Measurements from ENCODE around the gene EDNRB. TPM values are rescaled to one million over a fixed set of nuclear protein-coding genes. Genes with fewer than 3 reads are reported as not detected.

The EDNRB gene
- total RNA-seq, 4 donors from 2014 or later = 16.2 to 56.4 (median 51.9) TPM

- peaks cover 4 to 16% (median 10%) of the 10 kb centered on the region in 4 donors for H3K4me1 ChIP-seq
- no peaks in the 10 kb centered on the region for H3K27me3 ChIP-seq
- H3K27ac ChIP-seq (replicated peaks in 1 of 4) = peak overlapping the region; percentile 35 to 62 (median 44)
- peak in 1 of 2 donors; percentile 53 for TF ChIP-seq POLR2AphosphoS5 (IDR thresholded peaks at IDR 0.05)
- TF ChIP-seq, protein P1, sequence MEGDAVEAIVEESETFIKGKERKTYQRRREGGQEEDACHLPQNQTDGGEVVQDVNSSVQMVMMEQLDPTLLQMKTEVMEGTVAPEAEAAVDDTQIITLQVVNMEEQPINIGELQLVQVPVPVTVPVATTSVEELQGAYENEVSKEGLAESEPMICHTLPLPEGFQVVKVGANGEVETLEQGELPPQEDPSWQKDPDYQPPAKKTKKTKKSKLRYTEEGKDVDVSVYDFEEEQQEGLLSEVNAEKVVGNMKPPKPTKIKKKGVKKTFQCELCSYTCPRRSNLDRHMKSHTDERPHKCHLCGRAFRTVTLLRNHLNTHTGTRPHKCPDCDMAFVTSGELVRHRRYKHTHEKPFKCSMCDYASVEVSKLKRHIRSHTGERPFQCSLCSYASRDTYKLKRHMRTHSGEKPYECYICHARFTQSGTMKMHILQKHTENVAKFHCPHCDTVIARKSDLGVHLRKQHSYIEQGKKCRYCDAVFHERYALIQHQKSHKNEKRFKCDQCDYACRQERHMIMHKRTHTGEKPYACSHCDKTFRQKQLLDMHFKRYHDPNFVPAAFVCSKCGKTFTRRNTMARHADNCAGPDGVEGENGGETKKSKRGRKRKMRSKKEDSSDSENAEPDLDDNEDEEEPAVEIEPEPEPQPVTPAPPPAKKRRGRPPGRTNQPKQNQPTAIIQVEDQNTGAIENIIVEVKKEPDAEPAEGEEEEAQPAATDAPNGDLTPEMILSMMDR (IDR thresholded peaks at IDR 0.05) = no peak
- WGBS = 41% methylated on average over 4 of the region's 4 CpGs
- intact Hi-C loops (cut with DNase I) = no loop called here
- no peak overlapping the region for H3K4me3 ChIP-seq
- H3K36me3 ChIP-seq = peaks cover 0 to 26% (median 4%) of the 10 kb centered on the region in 4 donors
- DNase-seq (ENCODE audit: extremely low spot score) = no peak
- H3K9me3 ChIP-seq = peaks cover 0 to 6% (median 2%) of the 10 kb centered on the region in 4 donors
These were observed 20.5 kb downstream of the EDNRB start for GRCh38 chr13:77898097-77898496.

DNA sequence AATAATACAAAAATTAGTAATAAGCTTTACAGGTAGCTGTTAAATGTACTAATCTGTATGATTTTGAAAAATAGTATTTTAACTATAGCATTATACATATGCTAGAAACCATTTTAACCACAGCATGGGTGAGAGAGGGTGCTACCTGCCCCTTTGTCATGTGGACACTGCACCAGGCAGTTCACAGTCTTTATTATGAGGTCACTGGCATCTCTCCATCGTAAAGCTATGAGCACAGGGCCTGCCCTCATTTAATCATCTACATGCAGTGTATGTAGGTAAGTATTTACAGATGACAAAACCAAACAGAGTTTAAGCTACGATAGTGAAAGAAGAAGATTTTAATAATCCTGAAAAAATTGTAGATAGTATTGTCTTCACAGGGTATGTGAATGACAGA lies 21.7 kb downstream of the EDNRB start:
- Histone ChIP-seq H3K4me1 (peaks cover 4 to 16% (median 10%) of the 10 kb centered on the region in 4 donors), H3K4me3 (peak overlapping the region in 1 of 4 donors; percentile 10), H3K9me3 (no peaks in the 10 kb centered on the region), H3K27ac (replicated peaks in 1 of 4) (peak overlapping the region; percentile 35 to 62 (median 55)), H3K36me3 (peaks cover 0 to 14% (median 0%) of the 10 kb centered on the region in 4 donors), H3K27me3 (no peaks in the 10 kb centered on the region)
- TF ChIP-seq POLR2A (IDR thresholded peaks at IDR 0.05; ENCODE audit: low read depth) (no peak), POLR2AphosphoS5 (IDR thresholded peaks at IDR 0.05) (no peak), EP300 (IDR thresholded peaks at IDR 0.05) (no peak)
- TF ChIP-seq, protein P1 (IDR thresholded peaks at IDR 0.05) = no peak
- 69% methylated on average over 2 of the region's 2 CpGs for WGBS
- no peak for DNase-seq (ENCODE audit: extremely low spot score)
- intact Hi-C loops (cut with DNase I) = no loop called here

GRCh38 chr13:77896536-77896935 lies 22.1 kb downstream of the EDNRB start:
- no peaks in the 10 kb centered on the region for H3K9me3 ChIP-seq
- H3K36me3 ChIP-seq = peaks cover 0 to 14% (median 0%) of the 10 kb centered on the region in 4 donors
- intact Hi-C loops (cut with DNase I) = no loop called here
- peak overlapping the region; percentile 35 to 62 (median 55) for H3K27ac ChIP-seq (replicated peaks in 1 of 4)
- no peak for DNase-seq (ENCODE audit: extremely low spot score)
- H3K27me3 ChIP-seq = no peaks in the 10 kb centered on the region
- 65% methylated on average over 8 of the region's 8 CpGs for WGBS
- H3K4me3 ChIP-seq = peak overlapping the region in 1 of 4 donors; percentile 10
- peaks cover 4 to 16% (median 10%) of the 10 kb centered on the region in 4 donors for H3K4me1 ChIP-seq
- TF ChIP-seq POLR2AphosphoS5 (IDR thresholded peaks at IDR 0.05) = peak; percentile 61 to 74
- TF ChIP-seq, protein P1 (IDR thresholded peaks at IDR 0.05) = no peak
- TF ChIP-seq EP300 (IDR thresholded peaks at IDR 0.05) = peak; percentile 20

- TF ChIP-seq, protein P1 (IDR thresholded peaks at IDR 0.05) = no peak
- no peak for TF ChIP-seq EP300 (IDR thresholded peaks at IDR 0.05)
- TF ChIP-seq POLR2A (IDR thresholded peaks at IDR 0.05; ENCODE audit: low read depth) = no peak
- TF ChIP-seq POLR2AphosphoS5 (IDR thresholded peaks at IDR 0.05) = no peak
- H3K27me3 ChIP-seq = no peaks in the 10 kb centered on the region
- intact Hi-C loops (cut with DNase I) = no loop called here
- H3K36me3 ChIP-seq = peaks cover 0 to under 1% (median 0%) of the 10 kb centered on the region in 4 donors
- no peak overlapping the region for H3K4me3 ChIP-seq
- WGBS = 46% methylated on average over 3 of the region's 3 CpGs
- peaks cover 4 to 16% (median 10%) of the 10 kb centered on the region in 4 donors for H3K4me1 ChIP-seq
- H3K9me3 ChIP-seq = no peaks in the 10 kb centered on the region
- DNase-seq (ENCODE audit: extremely low spot score) = no peak
- no peak overlapping the region for H3K27ac ChIP-seq (replicated peaks in 1 of 4)
These were observed 23.9 kb downstream of the EDNRB start for GRCh38 chr13:77894743-77895142.

DNA sequence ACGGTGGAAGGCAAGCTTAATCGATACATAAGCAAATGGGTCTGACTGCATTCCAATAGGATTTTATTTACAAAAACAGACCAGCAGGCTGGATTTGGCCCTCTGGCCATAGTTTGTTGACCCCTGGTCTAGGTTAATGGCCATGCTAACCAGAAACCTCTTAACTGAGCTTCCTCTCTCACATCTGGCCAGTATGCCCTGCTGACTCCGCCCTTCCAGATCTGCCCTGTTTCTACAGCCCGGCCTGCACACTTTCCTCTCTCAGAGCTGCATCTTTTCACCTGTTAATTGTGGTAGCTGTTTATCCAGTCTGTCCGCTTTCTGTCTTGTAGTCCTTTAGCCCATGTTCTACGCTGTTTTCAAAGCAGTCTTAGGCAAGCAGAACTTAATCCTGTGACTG lies 25.6 kb downstream of the EDNRB start:
- TF ChIP-seq, protein P1 (IDR thresholded peaks at IDR 0.05) = no peak
- no peak for TF ChIP-seq EP300 (IDR thresholded peaks at IDR 0.05)
- TF ChIP-seq POLR2AphosphoS5 (IDR thresholded peaks at IDR 0.05) = no peak
- no peak for TF ChIP-seq POLR2A (IDR thresholded peaks at IDR 0.05; ENCODE audit: low read depth)
- intact Hi-C loops (cut with DNase I) = no loop called here
- WGBS = 91% methylated on average over 6 of the region's 6 CpGs

More for the DNA sequence above, 25.6 kb downstream of the EDNRB start:
- no peaks in the 10 kb centered on the region for H3K27me3 ChIP-seq
- no peak for DNase-seq (ENCODE audit: extremely low spot score)
- H3K36me3 ChIP-seq = no peaks in the 10 kb centered on the region
- peaks cover 4 to 11% (median 7%) of the 10 kb centered on the region in 4 donors for H3K4me1 ChIP-seq
- H3K4me3 ChIP-seq = no peak overlapping the region
- H3K27ac ChIP-seq (replicated peaks in 1 of 4) = no peak overlapping the region
- H3K9me3 ChIP-seq = no peaks in the 10 kb centered on the region

Data from esophagus muscularis mucosa (tissue), 4 donors.